Activated naive CD8-positive, alpha-beta T cell treated with anti-CD3 and anti-CD28 coated beads, Interleukin-2, amount 50 U/mL, for 16 hours (primary cell): ENCODE results near the gene USP28.
"Not testable (repeated sequence)": the region's sequence is repeated elsewhere in the genome, so short reads cannot be mapped to it uniquely, and the experiment has no call there.

Source experiments
- DNase-seq: peaks from one replicate; pipeline ENCODE4 v3.0.0-alpha.2; 2020; ENCODE audit warnings: low read depth, low spot score

USP28 gene

GRCh38 chr11:113839842-113840241 lies 35.5 kb downstream of the USP28 start:
- DNase-seq = no peak

- no peak for DNase-seq
These were observed 37.4 kb downstream of the USP28 start for GRCh38 chr11:113838005-113838404.

- no peak for DNase-seq
These were observed 40.1 kb downstream of the USP28 start for GRCh38 chr11:113835306-113835705.

- no peak for DNase-seq
These were observed 42.2 kb downstream of the USP28 start for GRCh38 chr11:113833151-113833550.

GRCh38 chr11:113831314-113831713 lies 44.1 kb downstream of the USP28 start:
- DNase-seq = no peak

- no peak for DNase-seq
These were observed 45.6 kb downstream of the USP28 start for GRCh38 chr11:113829751-113830150.

- no peak for DNase-seq
These were observed 47.2 kb downstream of the USP28 start for GRCh38 chr11:113828191-113828590.

GRCh38 chr11:113827477-113827876 lies 47.9 kb downstream of the USP28 start:
- DNase-seq = no peak

GRCh38 chr11:113818426-113818825 lies 56.9 kb downstream of the USP28 start:
- DNase-seq = no peak

- DNase-seq = no peak
These were observed 57.7 kb downstream of the USP28 start for GRCh38 chr11:113817626-113818025.

- no peak for DNase-seq
These were observed 58.2 kb downstream of the USP28 start for GRCh38 chr11:113817162-113817561.

GRCh38 chr11:113814181-113814580 lies 61.2 kb downstream of the USP28 start:
- no peak for DNase-seq

GRCh38 chr11:113808931-113809330 lies 66.4 kb downstream of the USP28 start:
- DNase-seq = no peak

GRCh38 chr11:113806406-113806805 lies 69.0 kb downstream of the USP28 start:
- DNase-seq = no peak

GRCh38 chr11:113805640-113806039 lies 69.7 kb downstream of the USP28 start:
- no peak for DNase-seq

GRCh38 chr11:113802621-113803020 lies 72.8 kb downstream of the USP28 start:
- DNase-seq = no peak

GRCh38 chr11:113796663-113797259 lies 78.6 kb downstream of the USP28 start:
- DNase-seq = no peak

GRCh38 chr11:113789675-113790320 lies 85.6 kb downstream of the USP28 start:
- DNase-seq = no peak

- DNase-seq = not testable (repeated sequence)
These were observed 86.4 kb downstream of the USP28 start for GRCh38 chr11:113789016-113789415.

- DNase-seq = no peak
These were observed 93.2 kb downstream of the USP28 start for GRCh38 chr11:113782134-113782533.

GRCh38 chr11:113781682-113782081 lies 93.7 kb downstream of the USP28 start:
- DNase-seq = no peak

- DNase-seq = no peak
These were observed 95.9 kb downstream of the USP28 start, which contains the start of gene CLDN25 for GRCh38 chr11:113779496-113779895. Gene CLDN25 (plus strand): TSS chr11:113779796. CDS start chr11:113779796, 0 bp downstream.

- no peak for DNase-seq
These were observed 97.1 kb downstream of the USP28 start for GRCh38 chr11:113778111-113778910.
